ENCODE measurements around the gene COL13A1.

Gene COL13A1

DNA sequence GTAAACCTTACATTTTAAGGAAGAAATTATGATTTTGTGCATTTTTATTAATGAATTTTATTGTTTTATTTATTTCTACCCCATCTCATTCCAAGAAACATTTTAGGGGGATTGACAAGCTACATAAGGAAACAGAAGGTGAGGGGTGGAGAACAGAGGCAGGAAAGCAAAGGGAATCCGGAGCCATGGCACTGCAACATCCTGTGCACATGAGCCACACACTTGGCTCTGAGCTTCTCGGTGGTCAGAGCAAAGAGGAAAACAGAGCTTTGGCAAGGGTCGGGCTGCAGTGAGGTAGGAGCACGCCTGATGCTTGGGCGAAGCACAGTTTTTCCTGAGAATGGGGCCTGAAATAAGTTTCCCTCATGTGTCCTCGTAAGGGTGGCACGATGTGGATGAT is 68.9 kb downstream of the COL13A1 start:
- no peak overlapping the region for H3K27ac ChIP-seq
- TF ChIP-seq, protein P1, sequence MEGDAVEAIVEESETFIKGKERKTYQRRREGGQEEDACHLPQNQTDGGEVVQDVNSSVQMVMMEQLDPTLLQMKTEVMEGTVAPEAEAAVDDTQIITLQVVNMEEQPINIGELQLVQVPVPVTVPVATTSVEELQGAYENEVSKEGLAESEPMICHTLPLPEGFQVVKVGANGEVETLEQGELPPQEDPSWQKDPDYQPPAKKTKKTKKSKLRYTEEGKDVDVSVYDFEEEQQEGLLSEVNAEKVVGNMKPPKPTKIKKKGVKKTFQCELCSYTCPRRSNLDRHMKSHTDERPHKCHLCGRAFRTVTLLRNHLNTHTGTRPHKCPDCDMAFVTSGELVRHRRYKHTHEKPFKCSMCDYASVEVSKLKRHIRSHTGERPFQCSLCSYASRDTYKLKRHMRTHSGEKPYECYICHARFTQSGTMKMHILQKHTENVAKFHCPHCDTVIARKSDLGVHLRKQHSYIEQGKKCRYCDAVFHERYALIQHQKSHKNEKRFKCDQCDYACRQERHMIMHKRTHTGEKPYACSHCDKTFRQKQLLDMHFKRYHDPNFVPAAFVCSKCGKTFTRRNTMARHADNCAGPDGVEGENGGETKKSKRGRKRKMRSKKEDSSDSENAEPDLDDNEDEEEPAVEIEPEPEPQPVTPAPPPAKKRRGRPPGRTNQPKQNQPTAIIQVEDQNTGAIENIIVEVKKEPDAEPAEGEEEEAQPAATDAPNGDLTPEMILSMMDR (IDR thresholded peaks at IDR 0.05): no peak
- no peaks in the 10 kb centered on the region for H3K27me3 ChIP-seq
- no peak for DNase-seq
- no peaks in the 10 kb centered on the region for H3K36me3 ChIP-seq
- H3K4me1 ChIP-seq: peaks cover 0 to 25% (median 14%) of the 10 kb centered on the region in 4 donors
- intact Hi-C loops (cut with DNase I; ENCODE audit: low total_unique reads): no loop called here
- no peak overlapping the region for H3K4me3 ChIP-seq
- no peaks in the 10 kb centered on the region for H3K9me3 ChIP-seq

DNA sequence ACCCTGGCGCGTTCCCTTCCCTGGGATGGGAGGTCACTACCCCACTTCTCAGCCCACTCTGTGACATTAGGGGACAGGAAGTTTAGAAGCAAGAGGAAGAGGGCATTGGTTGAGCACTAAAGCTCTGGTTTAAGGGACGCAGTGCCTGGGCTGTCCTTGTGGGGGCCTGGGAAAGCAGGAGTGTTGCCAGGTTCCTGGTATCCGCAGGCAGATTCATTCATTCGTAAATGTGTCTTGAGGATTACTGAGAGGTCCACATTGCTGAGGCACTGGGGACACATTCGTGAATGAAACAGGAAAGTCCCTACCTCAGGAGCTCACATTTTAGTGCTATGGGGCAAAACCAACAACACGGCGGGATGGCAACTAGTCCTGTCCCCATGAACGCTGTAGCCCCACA is 69.4 kb downstream of the COL13A1 start:
- no peak overlapping the region for H3K4me3 ChIP-seq
- no peak for DNase-seq
- TF ChIP-seq, protein P1 (IDR thresholded peaks at IDR 0.05): no peak
- intact Hi-C loops (cut with DNase I; ENCODE audit: low total_unique reads): no loop called here
- H3K4me1 ChIP-seq: peaks cover 0 to 20% (median 12%) of the 10 kb centered on the region in 4 donors
- H3K36me3 ChIP-seq: no peaks in the 10 kb centered on the region
- H3K9me3 ChIP-seq: no peaks in the 10 kb centered on the region
- H3K27ac ChIP-seq: no peak overlapping the region
- H3K27me3 ChIP-seq: no peaks in the 10 kb centered on the region

DNA sequence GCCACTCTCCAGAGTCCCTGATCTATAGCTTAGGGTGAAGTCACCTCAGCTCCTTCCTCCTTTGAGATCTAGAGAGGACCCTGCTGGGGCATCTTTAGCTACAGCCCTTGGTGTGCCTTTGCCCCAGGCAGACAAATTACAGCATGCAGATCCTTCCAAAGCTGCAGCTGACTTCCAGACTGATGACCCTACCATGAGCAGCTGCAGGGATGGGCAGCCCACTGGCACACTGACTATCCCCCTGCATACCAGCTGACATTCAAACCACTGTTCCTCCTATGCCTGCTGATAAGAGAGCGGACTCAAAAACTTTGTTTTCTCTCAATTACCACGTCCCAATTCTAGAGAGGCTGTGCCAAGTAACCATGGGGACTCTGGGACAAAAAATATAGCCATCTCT is 70.6 kb downstream of the COL13A1 start:
- H3K27ac ChIP-seq: no peak overlapping the region
- intact Hi-C loops (cut with DNase I; ENCODE audit: low total_unique reads): no loop called here

DNA sequence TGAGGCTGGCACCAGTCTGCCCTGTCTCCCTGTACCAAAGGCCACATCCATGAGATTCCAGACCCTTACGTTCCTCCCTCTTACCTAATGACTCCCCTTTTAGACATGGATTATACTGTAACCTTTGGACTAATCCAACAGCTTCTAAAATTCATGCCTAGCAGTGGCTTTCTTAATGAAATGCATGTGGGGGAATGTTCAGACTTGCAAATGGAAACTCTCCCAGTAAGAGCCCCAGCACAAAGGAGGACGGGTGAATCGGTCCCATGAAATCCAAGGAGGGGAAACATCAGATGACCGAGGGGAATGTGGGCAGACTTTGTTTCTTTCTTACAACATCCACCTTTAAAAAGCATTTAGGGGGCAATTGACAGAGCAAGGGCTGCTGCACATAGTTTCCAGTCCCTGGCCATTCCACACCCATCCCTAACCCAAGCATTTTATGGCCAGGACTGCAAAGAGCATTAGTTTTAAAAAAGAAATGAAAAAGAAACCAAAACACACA is 71.5 kb downstream of the COL13A1 start:
- Histone ChIP-seq H3K9me3 (no peaks in the 10 kb centered on the region), H3K36me3 (no peaks in the 10 kb centered on the region), H3K4me1 (peaks cover 0 to 3% (median 0%) of the 10 kb centered on the region in 4 donors), H3K27me3 (no peaks in the 10 kb centered on the region), H3K4me3 (no peak overlapping the region), H3K27ac (no peak overlapping the region)
- TF ChIP-seq, protein P1 (IDR thresholded peaks at IDR 0.05): no peak
- no peak for DNase-seq
- intact Hi-C loops (cut with DNase I; ENCODE audit: low total_unique reads): no loop called here

More for the DNA sequence above, 70.6 kb downstream of the COL13A1 start:
- TF ChIP-seq, protein P1 (IDR thresholded peaks at IDR 0.05): no peak
- no peaks in the 10 kb centered on the region for H3K27me3 ChIP-seq
- H3K4me1 ChIP-seq: peaks cover 0 to 8% (median 1%) of the 10 kb centered on the region in 4 donors
- H3K9me3 ChIP-seq: no peaks in the 10 kb centered on the region
- H3K36me3 ChIP-seq: no peaks in the 10 kb centered on the region
- H3K4me3 ChIP-seq: no peak overlapping the region
- DNase-seq: no peak

DNA sequence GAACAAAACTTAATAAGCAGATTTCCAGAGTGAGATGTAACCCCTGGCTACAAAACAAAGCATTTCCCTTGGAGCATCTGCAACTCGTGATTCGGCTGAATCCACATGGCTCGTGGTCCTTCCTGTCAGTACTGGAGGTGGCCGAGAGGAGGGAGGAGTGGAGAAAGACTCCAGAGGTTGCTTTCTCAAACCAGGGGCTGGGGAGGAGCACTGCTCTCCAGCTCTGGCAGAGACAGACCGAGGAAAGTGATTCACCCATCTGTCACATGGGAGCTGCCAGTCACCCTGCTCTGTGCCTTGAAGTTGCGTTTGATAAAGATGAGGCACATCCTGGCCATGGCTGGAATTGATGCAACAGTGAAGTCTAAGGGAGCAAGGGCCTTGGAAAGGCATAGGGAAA is 72.7 kb downstream of the COL13A1 start:
- H3K36me3 ChIP-seq: no peaks in the 10 kb centered on the region
- H3K9me3 ChIP-seq: no peaks in the 10 kb centered on the region
- H3K4me3 ChIP-seq: no peak overlapping the region
- no peaks in the 10 kb centered on the region for H3K4me1 ChIP-seq
- TF ChIP-seq, protein P1 (IDR thresholded peaks at IDR 0.05): no peak
- DNase-seq: no peak
- intact Hi-C loops (cut with DNase I; ENCODE audit: low total_unique reads): no loop called here
- no peaks in the 10 kb centered on the region for H3K27me3 ChIP-seq
- no peak overlapping the region for H3K27ac ChIP-seq

DNA sequence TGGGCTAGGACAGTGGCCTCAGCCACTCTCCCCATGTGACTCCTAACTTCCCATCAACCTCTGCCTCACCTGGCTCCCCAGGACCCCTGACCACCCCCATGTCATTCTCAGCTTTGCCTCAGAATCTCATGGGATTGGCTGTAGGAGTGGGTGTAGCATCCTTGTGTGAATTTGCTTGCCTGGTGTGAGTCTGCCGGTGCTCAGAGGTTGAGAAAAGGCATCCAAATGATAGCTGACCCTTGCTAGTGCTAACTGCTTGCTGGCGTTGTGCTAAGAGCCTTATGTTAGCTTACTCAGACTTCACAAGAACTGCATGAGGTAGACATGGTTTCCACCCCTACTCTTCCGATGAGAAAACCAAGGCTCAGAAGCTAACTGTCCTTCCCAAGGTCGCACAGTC is 74.2 kb downstream of the COL13A1 start:
- TF ChIP-seq, protein P1 (IDR thresholded peaks at IDR 0.05): no peak
- intact Hi-C loops (cut with DNase I; ENCODE audit: low total_unique reads): no loop called here
- no peak overlapping the region for H3K27ac ChIP-seq
- no peaks in the 10 kb centered on the region for H3K36me3 ChIP-seq
- DNase-seq: no peak
- no peaks in the 10 kb centered on the region for H3K9me3 ChIP-seq
- no peaks in the 10 kb centered on the region for H3K27me3 ChIP-seq
- no peak overlapping the region for H3K4me3 ChIP-seq
- H3K4me1 ChIP-seq: peaks cover 0 to 12% (median 7%) of the 10 kb centered on the region in 4 donors

Data from tibial artery (tissue), 4 donors.